Large intestine (tissue), 3 donors: ENCODE measurements around the gene MANF. TPM values are rescaled to one million over a fixed set of nuclear protein-coding genes. Genes with fewer than 3 reads are reported as not detected.

Experiments
- DNase-seq, 2 donors: peaks; one replicate each; pipeline versions ENCODE4 v3.0.0 to v3.0.0-alpha.2; 2013
- H3K27ac ChIP-seq: one replicate; pipeline ENCODE4 v1.5.1; 2013; ENCODE audit warnings: low read length
- H3K27me3 ChIP-seq: 2 replicates; pipeline ENCODE4 v1.6.1; 2013; ENCODE audit warnings: low read length; ENCODE audit not compliant: control insufficient read depth, insufficient read depth
- H3K36me3 ChIP-seq: 2 replicates; pipeline ENCODE4 v1.6.1; 2013; ENCODE audit warnings: low read length; ENCODE audit not compliant: control insufficient read depth, insufficient read depth
- H3K4me1 ChIP-seq: one replicate; pipeline ENCODE4 v1.6.1; 2013; ENCODE audit warnings: low read length; ENCODE audit not compliant: control insufficient read depth, insufficient read depth
- H3K4me3 ChIP-seq: one replicate; pipeline ENCODE4 v1.5.1; 2013; ENCODE audit warnings: low read length
- H3K9me3 ChIP-seq: one replicate; pipeline ENCODE4 v1.6.1; 2013; ENCODE audit warnings: mild to moderate bottlenecking, low read depth, low read length, moderate library complexity; ENCODE audit not compliant: control insufficient read depth
- WGBS: methylation state at CpG from one replicate; pipeline ENCODE4 v1.1.5; 2013; ENCODE audit warnings: low lambda C conversion rate; ENCODE audit not compliant: insufficient coverage; 5-methylcytosine and 5-hydroxymethylcytosine counted together
- polyA plus RNA-seq: library from polyadenylated mRNA; unstranded; fragments of 120-200 nt; gene quantifications from one replicate; pipeline ENCODE4 v1.2.1, GENCODE V29; 2013

MANF gene
- polyA plus RNA-seq, 1 donor = 87.7 TPM

GRCh38 chr3:51395493-51396213, 10.6 kb downstream of the MANF start:
- no CpG with 5 or more reads among the region's 12 CpGs for WGBS
- no peak for DNase-seq
- Histone ChIP-seq H3K36me3 (peaks cover 72% of the 10 kb centered on the region), H3K4me1 (peaks cover 10% of the 10 kb centered on the region), H3K27ac (no peak overlapping the region), H3K9me3 (peaks cover 18% of the 10 kb centered on the region), H3K27me3 (no peaks in the 10 kb centered on the region), H3K4me3 (no peak overlapping the region)

GRCh38 chr3:51396401-51396800, 11.3 kb downstream of the MANF start:
- Histone ChIP-seq H3K4me3 (no peak overlapping the region), H3K27me3 (no peaks in the 10 kb centered on the region), H3K27ac (no peak overlapping the region), H3K36me3 (peaks cover 76% of the 10 kb centered on the region), H3K4me1 (peaks cover 8% of the 10 kb centered on the region), H3K9me3 (peaks cover 18% of the 10 kb centered on the region)
- no peak for DNase-seq
- no CpG with 5 or more reads among the region's 1 CpG for WGBS

DNA sequence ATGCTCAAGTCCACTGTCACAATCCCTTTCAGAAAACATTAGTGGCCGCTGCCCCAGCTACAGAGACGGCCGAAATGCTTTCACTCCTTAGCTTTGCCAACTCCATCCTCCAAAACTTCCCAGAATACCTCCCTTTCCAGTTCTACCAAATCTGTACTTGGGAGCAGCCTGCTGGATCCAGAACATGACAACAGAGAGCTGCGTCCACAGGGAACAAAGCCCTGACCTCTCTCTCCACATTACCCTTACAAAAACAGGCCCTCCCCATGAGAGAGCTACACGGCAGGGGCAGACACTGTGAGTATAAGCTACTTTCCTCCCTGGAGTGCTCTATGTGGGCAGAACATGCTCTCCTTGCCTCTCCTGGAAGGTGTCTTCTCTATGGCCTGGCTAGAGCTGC, 12.3 kb downstream of the MANF start:
- DNase-seq = no peak
- 90% methylated on average over 2 of the region's 5 CpGs for WGBS
- Histone ChIP-seq H3K27ac (no peak overlapping the region), H3K4me1 (peaks cover 5% of the 10 kb centered on the region), H3K9me3 (peaks cover 15% of the 10 kb centered on the region), H3K36me3 (peaks cover 79% of the 10 kb centered on the region), H3K4me3 (no peak overlapping the region), H3K27me3 (no peaks in the 10 kb centered on the region)

DNA sequence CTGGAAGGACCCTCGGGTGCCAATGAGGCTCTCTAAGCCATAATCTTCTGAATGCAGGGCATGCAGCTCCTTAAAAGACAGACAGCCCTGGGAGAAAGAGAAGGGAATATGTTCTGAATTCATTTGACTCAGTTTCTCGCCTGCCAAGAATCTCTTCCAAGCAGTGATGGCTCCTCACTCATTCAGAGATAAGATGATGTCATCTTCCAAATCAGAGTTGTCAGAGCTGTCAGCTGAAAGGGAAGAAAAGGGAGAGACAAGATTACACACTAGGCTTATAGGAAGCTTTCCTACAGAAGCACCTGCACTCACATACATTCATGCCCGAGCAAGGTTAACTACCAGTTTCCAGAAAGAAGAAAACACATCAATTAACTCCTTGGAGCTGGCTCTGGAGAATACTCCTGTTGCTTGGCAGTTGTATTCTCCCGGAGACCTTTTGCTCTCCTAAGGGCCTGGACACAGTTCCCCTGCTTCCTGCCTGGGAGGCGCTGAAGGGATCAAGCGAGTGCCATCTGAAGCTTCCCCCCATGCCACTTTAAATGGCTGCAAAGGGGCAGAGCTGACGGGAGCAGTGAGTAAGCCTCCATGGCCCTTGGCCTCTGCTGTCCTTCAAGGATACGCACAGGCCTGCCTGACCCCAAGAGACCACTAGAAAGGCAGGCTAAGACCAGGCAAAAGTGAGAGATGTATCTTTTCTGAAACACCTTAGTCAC, 13.7 kb downstream of the MANF start:
- no CpG with 5 or more reads among the region's 8 CpGs for WGBS
- Histone ChIP-seq H3K36me3 (peaks cover 72% of the 10 kb centered on the region), H3K4me3 (no peak overlapping the region), H3K4me1 (no peaks in the 10 kb centered on the region), H3K9me3 (peaks cover under 1% of the 10 kb centered on the region), H3K27ac (no peak overlapping the region), H3K27me3 (no peaks in the 10 kb centered on the region)
- DNase-seq = no peak

DNA sequence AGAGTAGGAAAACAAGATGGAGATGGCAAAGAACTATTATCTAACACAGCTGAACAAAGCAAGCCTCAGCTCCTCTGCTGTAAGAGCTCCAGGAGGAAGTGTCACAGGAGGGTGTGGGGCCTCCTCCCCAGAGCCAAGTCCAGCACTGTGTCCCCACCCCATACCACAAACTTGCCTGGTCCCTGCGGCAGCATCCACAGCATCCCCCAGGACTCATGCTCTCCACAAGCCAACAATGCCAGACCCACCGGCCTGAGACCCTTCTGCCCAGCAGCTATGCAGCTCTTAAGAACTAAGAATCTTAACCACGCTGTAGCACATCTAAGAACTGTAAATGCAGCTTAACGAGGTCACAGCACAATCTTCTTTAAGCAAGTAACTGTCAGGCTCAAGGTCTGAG, 15.1 kb downstream of the MANF start:
- Histone ChIP-seq H3K27me3 (no peaks in the 10 kb centered on the region), H3K36me3 (peaks cover 64% of the 10 kb centered on the region), H3K4me3 (no peak overlapping the region), H3K9me3 (no peaks in the 10 kb centered on the region), H3K27ac (no peak overlapping the region), H3K4me1 (no peaks in the 10 kb centered on the region)
- DNase-seq = no peak
- WGBS = no CpG with 5 or more reads among the region's 4 CpGs

GRCh38 chr3:51401735-51402134, 16.6 kb downstream of the MANF start:
- Histone ChIP-seq H3K36me3 (peaks cover 51% of the 10 kb centered on the region), H3K4me3 (no peak overlapping the region), H3K9me3 (no peaks in the 10 kb centered on the region), H3K27ac (no peak overlapping the region), H3K4me1 (no peaks in the 10 kb centered on the region), H3K27me3 (no peaks in the 10 kb centered on the region)
- WGBS = no CpG with 5 or more reads among the region's 4 CpGs
- DNase-seq = no peak

- no peaks in the 10 kb centered on the region for H3K9me3 ChIP-seq
- no peaks in the 10 kb centered on the region for H3K4me1 ChIP-seq
- peaks cover 41% of the 10 kb centered on the region for H3K36me3 ChIP-seq
- no peak for DNase-seq
- H3K27me3 ChIP-seq = no peaks in the 10 kb centered on the region
- no peak overlapping the region for H3K4me3 ChIP-seq
- H3K27ac ChIP-seq = no peak overlapping the region
Measured at GRCh38 chr3:51403675-51404074, 18.6 kb downstream of the MANF start.

DNA sequence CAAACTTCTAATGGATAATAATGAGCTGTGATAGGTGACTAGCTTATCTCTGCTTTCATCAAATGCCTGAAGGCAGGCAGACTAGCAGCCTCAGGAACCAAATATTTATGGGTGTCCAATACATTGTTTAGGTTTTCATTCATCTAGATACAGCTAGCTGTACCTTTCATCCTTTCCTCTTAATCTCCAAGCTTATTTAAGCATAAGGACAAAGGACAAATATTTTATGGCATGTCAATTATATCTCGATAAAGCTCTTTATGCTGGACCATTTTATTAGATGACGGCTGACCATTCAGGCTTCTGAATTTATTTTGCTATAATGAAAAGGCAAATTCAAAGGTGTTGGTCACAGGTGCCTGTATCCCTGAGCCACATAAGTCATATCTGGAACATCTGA, 22.9 kb downstream of the MANF start:
- DNase-seq = no peak
- no peaks in the 10 kb centered on the region for H3K27me3 ChIP-seq
- peaks cover 35% of the 10 kb centered on the region for H3K36me3 ChIP-seq
- no peak overlapping the region for H3K4me3 ChIP-seq
- no peaks in the 10 kb centered on the region for H3K4me1 ChIP-seq
- H3K27ac ChIP-seq = no peak overlapping the region
- no peaks in the 10 kb centered on the region for H3K9me3 ChIP-seq
- WGBS = no CpG with 5 or more reads among the region's 2 CpGs

DNA sequence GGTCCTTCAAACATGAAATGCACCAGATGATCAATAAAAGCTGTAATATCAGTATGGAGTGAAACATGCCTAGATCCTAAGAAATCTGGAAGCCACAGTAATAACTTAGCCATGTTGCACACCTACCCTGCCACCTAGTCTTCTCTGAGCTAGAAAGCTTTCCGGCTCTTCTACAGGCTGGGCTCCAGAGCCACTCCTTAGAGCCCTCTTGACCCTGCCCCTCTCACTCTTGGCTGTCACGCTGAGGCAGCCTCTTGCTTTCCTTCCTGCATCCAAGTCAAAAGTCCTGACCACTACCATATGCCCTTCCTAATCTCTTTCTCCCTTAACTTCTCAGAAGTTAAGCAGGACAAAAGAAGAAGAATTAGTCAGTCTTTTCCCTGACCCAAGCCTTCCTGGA, 23.7 kb downstream of the MANF start:
- no peak for DNase-seq
- Histone ChIP-seq H3K4me1 (no peaks in the 10 kb centered on the region), H3K27me3 (no peaks in the 10 kb centered on the region), H3K9me3 (no peaks in the 10 kb centered on the region), H3K27ac (no peak overlapping the region), H3K36me3 (peaks cover 40% of the 10 kb centered on the region), H3K4me3 (no peak overlapping the region)
- WGBS = no CpG with 5 or more reads among the region's 2 CpGs

- H3K36me3 ChIP-seq = peaks cover 40% of the 10 kb centered on the region
- WGBS = 100% methylated on average over 1 of the region's 3 CpGs
Measured at GRCh38 chr3:51422211-51422610, 37.1 kb downstream of the MANF start.

DNA sequence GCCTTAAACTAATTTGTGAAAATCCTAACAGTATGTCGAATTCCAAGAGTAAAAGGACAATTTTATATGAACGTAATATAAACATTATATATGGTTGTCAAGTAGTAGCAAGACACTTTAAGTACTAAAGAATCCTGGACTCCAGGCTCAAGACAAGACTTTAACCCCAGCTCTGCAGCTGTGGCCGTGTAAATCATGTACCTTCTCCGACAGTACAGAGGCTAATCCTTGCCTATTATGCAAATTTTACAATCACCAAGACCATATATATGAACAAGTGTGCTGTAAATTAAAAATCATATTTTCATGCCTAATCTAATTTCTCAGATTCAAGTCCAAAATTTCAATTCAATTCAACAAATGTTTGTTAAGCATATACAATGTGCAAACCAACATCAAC, 41.8 kb downstream of the MANF start:
- H3K4me3 ChIP-seq = no peak overlapping the region
- no peak overlapping the region for H3K27ac ChIP-seq
- no peaks in the 10 kb centered on the region for H3K9me3 ChIP-seq
- H3K27me3 ChIP-seq = no peaks in the 10 kb centered on the region
- H3K4me1 ChIP-seq = no peaks in the 10 kb centered on the region
- DNase-seq = peak; percentile 42 to 71
- 20% methylated on average over 1 of the region's 4 CpGs for WGBS
- peaks cover 35% of the 10 kb centered on the region for H3K36me3 ChIP-seq

More at GRCh38 chr3:51422211-51422610, 37.1 kb downstream of the MANF start:
- no peak for DNase-seq
- H3K27ac ChIP-seq = no peak overlapping the region
- no peaks in the 10 kb centered on the region for H3K9me3 ChIP-seq
- no peak overlapping the region for H3K4me3 ChIP-seq
- no peaks in the 10 kb centered on the region for H3K27me3 ChIP-seq
- H3K4me1 ChIP-seq = no peaks in the 10 kb centered on the region
